ENCODE results near the gene ARMC7.
"Not testable (repeated sequence)": the region's sequence is repeated elsewhere in the genome, so short reads cannot be mapped to it uniquely, and the experiment has no call there.

ARMC7 gene

GRCh38 chr17:75154195-75155106, 44.7 kb downstream of the ARMC7 start, which contains the start of gene JPT1:
Gene JPT1, minus strand, starts transcription at chr17:75154512. Its CDS starts 115 bp downstream, at chr17:75154397.
- peak; percentile 94 for DNase-seq (ENCODE audit: low read depth)

DNA sequence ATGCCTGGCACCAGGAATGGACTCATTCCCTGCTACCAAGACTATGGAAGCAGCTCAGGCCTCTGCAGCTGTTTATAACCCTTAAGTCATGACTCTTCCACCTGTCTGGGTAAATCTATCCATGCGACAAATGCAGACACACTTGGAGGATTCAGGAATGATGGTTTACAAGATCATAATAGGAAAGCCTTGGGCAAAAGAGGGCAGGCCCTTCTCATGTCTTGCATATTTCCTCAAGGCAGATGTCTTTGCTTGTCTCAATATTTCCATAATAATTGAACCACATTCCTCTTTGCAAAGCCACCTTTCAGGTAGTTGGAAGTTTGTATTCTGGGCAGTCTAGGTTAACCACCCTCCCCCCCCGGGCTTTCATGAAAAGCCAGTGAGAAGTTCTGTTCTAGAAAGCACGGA, 45.4 kb downstream of the ARMC7 start:
- no peak for DNase-seq (ENCODE audit: low read depth)

- not testable (repeated sequence) for DNase-seq (ENCODE audit: low read depth)
Measured at GRCh38 chr17:75158480-75158879, 48.7 kb downstream of the ARMC7 start.

GRCh38 chr17:75159196-75160031, 49.6 kb downstream of the ARMC7 start:
- DNase-seq (ENCODE audit: low read depth), result no peak

GRCh38 chr17:75160211-75160610, 50.4 kb downstream of the ARMC7 start:
- no peak for DNase-seq (ENCODE audit: low read depth)

GRCh38 chr17:75163074-75163473, 53.3 kb downstream of the ARMC7 start:
- DNase-seq (ENCODE audit: low read depth), result no peak

DNA sequence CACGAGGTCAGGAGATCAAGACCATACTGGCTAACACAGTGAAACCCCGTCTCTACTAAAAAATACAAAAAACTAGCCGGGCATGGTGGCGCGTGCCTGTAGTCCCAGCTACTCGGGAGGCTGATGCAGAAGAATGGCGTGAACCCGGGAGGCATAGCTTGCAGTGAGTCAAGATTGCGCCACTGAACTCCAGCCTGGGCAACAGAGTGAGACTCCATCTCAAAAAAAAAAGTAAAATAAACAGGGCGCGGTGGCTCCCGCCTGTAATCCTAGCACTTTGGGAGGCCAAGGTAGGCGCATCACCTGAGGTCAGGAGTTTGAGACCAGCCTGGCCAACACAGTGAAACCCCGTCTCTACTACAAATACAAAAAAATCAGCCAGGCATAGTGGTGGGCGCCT, 54.8 kb downstream of the ARMC7 start:
- DNase-seq (ENCODE audit: low read depth), result not testable (repeated sequence)

DNA sequence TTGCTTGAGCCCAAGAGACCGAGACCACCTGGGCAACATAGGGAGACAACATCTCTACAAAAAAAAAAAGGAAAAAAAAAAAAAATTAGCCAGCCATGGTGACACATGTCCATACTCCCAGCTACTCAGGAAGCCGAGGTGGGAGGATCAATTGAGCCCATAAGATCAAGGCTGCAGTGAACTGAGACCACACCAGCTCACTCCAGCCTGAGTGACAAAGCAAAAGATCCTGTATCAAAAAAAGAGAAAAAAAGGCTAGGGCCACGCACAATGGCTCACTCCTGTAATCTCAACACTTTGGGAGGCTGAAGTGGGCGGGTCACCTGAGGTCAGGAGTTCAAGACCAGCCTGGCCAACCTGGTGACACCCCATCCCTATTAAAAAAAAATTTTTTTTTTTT, 59.2 kb downstream of the ARMC7 start:
- DNase-seq (ENCODE audit: low read depth), result no peak

- DNase-seq (ENCODE audit: low read depth), result no peak
Measured at GRCh38 chr17:75173526-75173925, 63.8 kb downstream of the ARMC7 start.

DNA sequence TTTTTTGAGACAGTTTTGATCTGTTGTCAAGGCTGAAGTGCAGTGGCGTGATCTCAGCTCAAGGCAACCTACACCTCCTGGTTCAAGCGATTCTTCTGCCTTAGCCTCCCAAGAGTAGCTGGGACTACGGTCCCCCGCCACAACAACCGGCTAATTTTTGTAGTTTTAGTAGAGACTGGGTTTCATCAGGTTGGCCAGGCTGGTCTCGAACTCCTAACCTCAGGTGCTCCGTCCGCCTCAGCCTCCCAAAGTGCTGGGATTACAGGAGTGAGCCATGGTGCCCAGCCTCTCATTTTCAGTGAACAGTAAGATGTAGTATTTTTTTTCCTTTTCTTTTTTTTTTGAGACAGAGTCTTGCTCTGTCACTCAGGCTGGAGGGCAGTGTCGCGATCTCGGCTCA, 65.2 kb downstream of the ARMC7 start:
- DNase-seq (ENCODE audit: low read depth), result no peak

- no peak for DNase-seq (ENCODE audit: low read depth)
Measured at GRCh38 chr17:75176625-75177024, 66.9 kb downstream of the ARMC7 start.

DNA sequence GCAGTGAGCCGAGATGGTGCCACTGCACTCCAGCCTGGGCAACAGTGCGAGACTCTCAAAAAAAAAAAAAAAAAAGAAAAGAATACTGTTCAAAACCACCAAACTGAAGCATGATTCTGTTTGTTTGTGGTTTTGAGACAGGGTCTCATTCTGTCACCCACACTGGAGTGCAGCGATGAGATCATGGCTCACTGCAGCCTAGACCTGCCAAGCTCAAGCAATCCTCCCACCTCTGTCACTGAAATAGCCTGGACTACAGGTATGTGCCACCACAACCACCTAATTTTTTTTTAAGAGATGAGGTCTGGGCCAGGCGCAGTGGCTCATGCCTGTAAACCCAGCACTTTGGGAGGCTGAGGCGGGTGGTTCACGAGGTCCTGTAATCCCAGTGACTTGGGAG, 68.7 kb downstream of the ARMC7 start:
- no peak for DNase-seq (ENCODE audit: low read depth)
